GM21717 (cell line): ENCODE data around the gene CACNA1C.
"Not testable (repeated sequence)": the region's sequence is repeated elsewhere in the genome, so short reads cannot be mapped to it uniquely, and the experiment has no call there.

ENCODE experiments used
- ATAC-seq: cut with Tn5 transposase; IDR thresholded peaks from one replicate; pipeline ENCODE4 v1.9.1; 2021; ENCODE audit warnings: mild to moderate bottlenecking, moderate library complexity; ENCODE audit not compliant: unreplicated experiment

Gene CACNA1C

GRCh38 chr12:2248087-2248900, 195.5 kb downstream of the CACNA1C start:
- ATAC-seq: no peak

- ATAC-seq: peak; percentile 87
Observed at GRCh38 chr12:2248901-2249381, 196.2 kb downstream of the CACNA1C start.

- ATAC-seq: no peak
Observed at GRCh38 chr12:2250797-2251196, 198.0 kb downstream of the CACNA1C start.

GRCh38 chr12:2251526-2252209, 198.9 kb downstream of the CACNA1C start:
- ATAC-seq: no peak

GRCh38 chr12:2255311-2255710, 202.5 kb downstream of the CACNA1C start:
- no peak for ATAC-seq

GRCh38 chr12:2255731-2256130, 202.9 kb downstream of the CACNA1C start:
- not testable (repeated sequence) for ATAC-seq

GRCh38 chr12:2256453-2256852, 203.7 kb downstream of the CACNA1C start:
- no peak for ATAC-seq

- ATAC-seq: no peak
Observed at GRCh38 chr12:2256915-2257314, 204.1 kb downstream of the CACNA1C start.

GRCh38 chr12:2258025-2258424, 205.2 kb downstream of the CACNA1C start:
- no peak for ATAC-seq

- ATAC-seq: no peak
Observed at GRCh38 chr12:2259369-2259768, 206.6 kb downstream of the CACNA1C start.

GRCh38 chr12:2260441-2260840, 207.7 kb downstream of the CACNA1C start:
- ATAC-seq: no peak

GRCh38 chr12:2261708-2262107, 208.9 kb downstream of the CACNA1C start:
- ATAC-seq: no peak

- no peak for ATAC-seq
Observed at GRCh38 chr12:2262449-2262848, 209.7 kb downstream of the CACNA1C start.

GRCh38 chr12:2263901-2264300, 211.1 kb downstream of the CACNA1C start:
- ATAC-seq: no peak

GRCh38 chr12:2264651-2265232, 212.0 kb downstream of the CACNA1C start:
- ATAC-seq: no peak

- ATAC-seq: no peak
Observed at GRCh38 chr12:2265461-2266167, 212.8 kb downstream of the CACNA1C start.

GRCh38 chr12:2266666-2267620, 214.2 kb downstream of the CACNA1C start:
- no peak for ATAC-seq

- no peak for ATAC-seq
Observed at GRCh38 chr12:2267703-2268470, 215.1 kb downstream of the CACNA1C start.
